Caco-2 (cell line): ENCODE measurements around the gene HS1BP3. TPM values are rescaled to one million over a fixed set of nuclear protein-coding genes. Genes with fewer than 3 reads are reported as not detected.

Experiments used
- BruUV-seq: library from RNA; stranded (reverse); fragments of 400-500 nt; replicated peaks from 2 replicates; lab custom pipeline; 2021; lab: Mats Ljungman, UMichigan
- CTCF ChIA-PET: fragments of 300-600 bp; sonication (Branson Sonifier 250); formaldehyde crosslinking; loops from one replicate; lab custom pipeline; 2022; ENCODE audit warnings: antibody characterized with exemption; lab: Charles Lee
- POLR2A ChIA-PET: fragments of 300-600 bp; sonication (Branson Sonifier 250); formaldehyde crosslinking; loops from one replicate; lab custom pipeline; 2022; ENCODE audit warnings: antibody characterized with exemption; lab: Charles Lee
- DNase-seq, 2 experiments: peaks; one replicate each; pipeline versions ENCODE4 v3.0.0 to v3.0.0-alpha.2; 2020 to 2022
- H3K27me3 ChIP-seq: replicated peaks from 2 replicates; pipeline ENCODE4 v1.6.0; 2011; ENCODE audit warnings: low read length; ENCODE audit not compliant: control insufficient read depth, insufficient read depth
- H3K36me3 ChIP-seq: 2 replicates; pipeline ENCODE4 v1.5.1; 2011; ENCODE audit warnings: low read length; ENCODE audit not compliant: control insufficient read depth, insufficient read depth
- H3K4me1 ChIP-seq: fragments of 250-450 bp; sonication (Bioruptor Pico); 2 replicates; pipeline ENCODE4 v1.5.1; 2020; ENCODE audit warnings: mild to moderate bottlenecking
- H3K4me3 ChIP-seq: 2 replicates; pipeline ENCODE4 v1.5.1; 2011; ENCODE audit warnings: low read depth, mild to moderate bottlenecking, control low read depth, low read length
- H3K9me3 ChIP-seq: fragments of 250-450 bp; sonication (Bioruptor Pico); 2 replicates; pipeline ENCODE4 v1.5.1; 2020; ENCODE audit warnings: mild to moderate bottlenecking, moderate library complexity
- H3K27ac Mint-ChIP-seq: one replicate; pipeline ENCODE4 v1.8.0; 2022; ENCODE audit warnings: mixed read lengths; ENCODE audit not compliant: unreplicated experiment
- H3K27me3 Mint-ChIP-seq: one replicate; pipeline ENCODE4 v1.8.0; 2022; ENCODE audit warnings: mixed read lengths; ENCODE audit not compliant: insufficient read depth, unreplicated experiment
- H3K36me3 Mint-ChIP-seq: one replicate; pipeline ENCODE4 v1.8.0; 2022; ENCODE audit warnings: mild to moderate bottlenecking, mixed read lengths; ENCODE audit not compliant: insufficient read depth, unreplicated experiment
- H3K4me1 Mint-ChIP-seq: one replicate; pipeline ENCODE4 v1.8.0; 2022; ENCODE audit warnings: low read depth, mixed read lengths; ENCODE audit not compliant: unreplicated experiment
- H3K4me3 Mint-ChIP-seq: one replicate; pipeline ENCODE4 v1.8.0; 2022; ENCODE audit warnings: mild to moderate bottlenecking, moderate library complexity, mixed read lengths; ENCODE audit not compliant: unreplicated experiment
- H3K9me3 Mint-ChIP-seq: one replicate; pipeline ENCODE4 v1.8.0; 2022; ENCODE audit warnings: mixed read lengths; ENCODE audit not compliant: unreplicated experiment
- intact Hi-C: fragments of 100-400 bp; cut with micrococcal nuclease; formaldehyde crosslinking; loops from one replicate; pipeline ENCODE4 v1.10.0; 2022; ENCODE audit not compliant: unreplicated experiment
- total RNA-seq: library from RNA; stranded (reverse); gene quantifications from 2 replicates; pipeline ENCODE4 v1.2.3, GENCODE V29; 2022
- TF ChIP-seq, protein P1 (sequence below), 2 experiments: fragments of 200-600 bp in 1 of 2; IDR thresholded peaks; 1 replicate in 1 of 2; 2 replicates in 1 of 2; pipeline versions ENCODE4 v1.5.1 to v1.8.0; 2011 to 2022; ENCODE audit warnings: antibody characterized with exemption in 1 of 2, control low read depth in 1 of 2, inconsistent platforms in 1 of 2, low read depth in 1 of 2, low read length in 1 of 2, mild to moderate bottlenecking in 1 of 2, moderate library complexity in 1 of 2; ENCODE audit not compliant: insufficient read depth in 1 of 2, severe bottlenecking in 1 of 2, unreplicated experiment in 1 of 2

HS1BP3 gene
- total RNA-seq, 1 experiment from 2014 or later, result 31.1 TPM

DNA sequence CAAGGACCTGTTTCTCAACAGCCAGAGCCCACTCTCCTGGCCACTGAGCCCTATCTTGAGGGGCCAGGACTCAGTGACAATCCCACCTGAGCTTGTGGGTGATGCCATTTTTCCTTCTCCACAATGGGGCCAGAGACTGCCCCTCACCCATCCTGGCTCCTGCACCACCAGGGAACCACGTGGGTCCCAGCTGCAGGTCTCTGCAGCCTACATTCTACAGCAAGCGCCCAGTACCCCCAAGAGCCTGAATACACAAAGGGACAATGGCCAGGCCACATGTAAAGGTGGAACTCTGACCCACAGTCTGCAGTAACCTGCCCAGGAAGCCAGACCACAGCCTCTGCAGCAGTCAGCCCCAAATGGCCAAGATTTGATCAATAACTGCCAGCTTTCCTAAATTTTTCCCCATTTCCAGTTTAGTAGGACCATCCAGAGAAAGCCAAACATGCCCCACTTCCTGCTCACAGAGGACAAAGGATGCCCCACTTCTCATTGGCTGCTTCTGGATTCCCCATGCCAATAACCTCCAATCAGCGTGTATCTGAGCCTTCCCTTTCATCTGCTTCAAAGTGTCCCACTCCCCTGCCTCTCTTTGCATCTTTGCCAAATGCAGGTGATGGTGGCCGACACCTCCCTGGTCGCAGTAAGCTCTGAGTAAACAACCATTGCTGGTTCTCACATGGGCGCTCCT lies 19.1 kb downstream of the HS1BP3 start:
- BruUV-seq, result no TSS peak
- Mint-ChIP-seq H3K36me3 (no peaks in the 10 kb centered on the region), H3K27ac (peak overlapping the region; percentile 15), H3K4me3 (no peak overlapping the region), H3K4me1 (no peaks in the 10 kb centered on the region), H3K9me3 (no peaks in the 10 kb centered on the region), H3K27me3 (no peaks in the 10 kb centered on the region)
- no peak overlapping the region for H3K4me3 ChIP-seq
- TF ChIP-seq, protein P1, sequence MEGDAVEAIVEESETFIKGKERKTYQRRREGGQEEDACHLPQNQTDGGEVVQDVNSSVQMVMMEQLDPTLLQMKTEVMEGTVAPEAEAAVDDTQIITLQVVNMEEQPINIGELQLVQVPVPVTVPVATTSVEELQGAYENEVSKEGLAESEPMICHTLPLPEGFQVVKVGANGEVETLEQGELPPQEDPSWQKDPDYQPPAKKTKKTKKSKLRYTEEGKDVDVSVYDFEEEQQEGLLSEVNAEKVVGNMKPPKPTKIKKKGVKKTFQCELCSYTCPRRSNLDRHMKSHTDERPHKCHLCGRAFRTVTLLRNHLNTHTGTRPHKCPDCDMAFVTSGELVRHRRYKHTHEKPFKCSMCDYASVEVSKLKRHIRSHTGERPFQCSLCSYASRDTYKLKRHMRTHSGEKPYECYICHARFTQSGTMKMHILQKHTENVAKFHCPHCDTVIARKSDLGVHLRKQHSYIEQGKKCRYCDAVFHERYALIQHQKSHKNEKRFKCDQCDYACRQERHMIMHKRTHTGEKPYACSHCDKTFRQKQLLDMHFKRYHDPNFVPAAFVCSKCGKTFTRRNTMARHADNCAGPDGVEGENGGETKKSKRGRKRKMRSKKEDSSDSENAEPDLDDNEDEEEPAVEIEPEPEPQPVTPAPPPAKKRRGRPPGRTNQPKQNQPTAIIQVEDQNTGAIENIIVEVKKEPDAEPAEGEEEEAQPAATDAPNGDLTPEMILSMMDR (IDR thresholded peaks at IDR 0.05; ENCODE audit: insufficient read depth in 1 of 2, low read depth in 1 of 2, low read length in 1 of 2, severe bottlenecking in 1 of 2, unreplicated experiment in 1 of 2), result no peak
- DNase-seq, result no peak
- ChIA-PET CTCF (interaction anchor here (0.9 to 1.1 kb wide), 2 partner anchors 14 to 19 kb away, joined by 3 to 4 read pairs; no protein-coding TSS in a partner anchor), POLR2A (no interaction called here)
- H3K9me3 ChIP-seq, result no peaks in the 10 kb centered on the region
- intact Hi-C loops, result no loop called here
- H3K27me3 ChIP-seq, result no peaks in the 10 kb centered on the region
- H3K4me1 ChIP-seq, result no peaks in the 10 kb centered on the region
- no peaks in the 10 kb centered on the region; the same call in 1 of the 2 replicates for H3K36me3 ChIP-seq

DNA sequence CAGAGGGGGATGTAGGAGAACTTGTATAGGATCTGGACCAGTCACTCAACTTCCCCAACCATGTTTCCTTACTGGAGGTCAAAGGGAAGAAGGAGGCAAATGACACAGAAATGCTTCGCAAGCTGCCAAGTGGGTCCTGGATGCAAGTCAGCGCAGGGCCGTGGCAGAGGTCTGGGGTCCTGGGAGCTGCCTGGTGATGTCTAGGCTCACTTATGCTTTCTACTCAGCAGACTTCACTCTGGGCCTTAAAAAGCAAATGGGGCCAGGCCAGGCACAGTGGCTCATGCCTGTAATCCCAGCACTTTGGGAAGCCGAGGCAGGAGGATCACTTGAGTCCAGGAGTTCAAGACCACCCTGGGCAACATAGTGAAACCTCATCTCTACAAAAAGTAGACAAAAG lies 19.9 kb downstream of the HS1BP3 start:
- no peak overlapping the region for H3K4me3 ChIP-seq
- Mint-ChIP-seq H3K27ac (no peak overlapping the region), H3K4me3 (no peak overlapping the region), H3K9me3 (no peaks in the 10 kb centered on the region), H3K36me3 (no peaks in the 10 kb centered on the region), H3K4me1 (no peaks in the 10 kb centered on the region), H3K27me3 (no peaks in the 10 kb centered on the region)
- H3K9me3 ChIP-seq, result no peaks in the 10 kb centered on the region
- TF ChIP-seq, protein P1 (IDR thresholded peaks at IDR 0.05; ENCODE audit: insufficient read depth in 1 of 2, low read depth in 1 of 2, low read length in 1 of 2, severe bottlenecking in 1 of 2, unreplicated experiment in 1 of 2), result no peak
- no peaks in the 10 kb centered on the region; the same call in 1 of the 2 replicates for H3K36me3 ChIP-seq
- POLR2A ChIA-PET, result no interaction called here
- DNase-seq, result no peak
- CTCF ChIA-PET, result interaction anchor here (0.6 kb wide), 1 partner anchor 51 kb away, joined by 4 read pairs; no protein-coding TSS in a partner anchor
- intact Hi-C loops, result no loop called here
- no TSS peak for BruUV-seq
- no peaks in the 10 kb centered on the region for H3K4me1 ChIP-seq
- no peaks in the 10 kb centered on the region for H3K27me3 ChIP-seq

DNA sequence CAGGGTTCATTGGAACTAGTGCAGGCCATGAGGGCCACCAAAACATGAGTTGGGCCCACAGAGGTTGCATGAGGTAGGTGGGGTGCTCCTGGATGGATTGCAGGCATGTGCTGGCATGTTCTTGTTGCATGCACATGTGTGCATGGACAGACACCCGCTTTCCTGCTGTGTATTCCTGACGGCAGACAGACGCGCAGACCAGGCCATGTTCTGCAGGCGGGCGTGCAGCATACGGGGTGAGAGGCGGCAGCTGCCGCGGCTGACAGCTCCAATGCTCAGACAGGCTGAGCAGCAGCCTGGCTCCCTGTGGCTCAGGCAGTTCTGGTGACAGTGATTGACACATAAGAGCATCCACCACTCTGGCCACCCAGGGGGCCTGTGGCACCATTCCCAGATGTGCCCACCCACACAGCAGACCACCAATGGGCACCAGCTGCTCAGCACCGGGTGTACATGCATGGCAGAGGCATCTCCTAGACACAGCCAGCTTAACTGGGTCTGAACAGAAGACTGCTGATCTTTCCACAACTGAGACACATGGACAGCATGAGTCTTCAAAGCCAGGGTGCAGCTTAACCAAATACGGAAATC lies 21.2 kb downstream of the HS1BP3 start:
- DNase-seq, result no peak
- no peaks in the 10 kb centered on the region for H3K9me3 Mint-ChIP-seq
- no peak overlapping the region for H3K4me3 Mint-ChIP-seq
- no TSS peak for BruUV-seq
- H3K27me3 Mint-ChIP-seq, result no peaks in the 10 kb centered on the region
- H3K36me3 Mint-ChIP-seq, result no peaks in the 10 kb centered on the region
- H3K4me1 ChIP-seq, result no peaks in the 10 kb centered on the region
- intact Hi-C loops, result no loop called here
- POLR2A ChIA-PET, result no interaction called here
- TF ChIP-seq, protein P1 (IDR thresholded peaks at IDR 0.05; ENCODE audit: insufficient read depth in 1 of 2, low read depth in 1 of 2, low read length in 1 of 2, severe bottlenecking in 1 of 2, unreplicated experiment in 1 of 2), result no peak
- H3K27ac Mint-ChIP-seq, result no peak overlapping the region
- no peaks in the 10 kb centered on the region for H3K27me3 ChIP-seq
- H3K9me3 ChIP-seq, result no peaks in the 10 kb centered on the region
- no peak overlapping the region for H3K4me3 ChIP-seq
- no peaks in the 10 kb centered on the region; the same call in 1 of the 2 replicates for H3K36me3 ChIP-seq
- no peaks in the 10 kb centered on the region for H3K4me1 Mint-ChIP-seq
- CTCF ChIA-PET, result no interaction called here
